ENCODE data around the gene VIPR2.

DNA sequence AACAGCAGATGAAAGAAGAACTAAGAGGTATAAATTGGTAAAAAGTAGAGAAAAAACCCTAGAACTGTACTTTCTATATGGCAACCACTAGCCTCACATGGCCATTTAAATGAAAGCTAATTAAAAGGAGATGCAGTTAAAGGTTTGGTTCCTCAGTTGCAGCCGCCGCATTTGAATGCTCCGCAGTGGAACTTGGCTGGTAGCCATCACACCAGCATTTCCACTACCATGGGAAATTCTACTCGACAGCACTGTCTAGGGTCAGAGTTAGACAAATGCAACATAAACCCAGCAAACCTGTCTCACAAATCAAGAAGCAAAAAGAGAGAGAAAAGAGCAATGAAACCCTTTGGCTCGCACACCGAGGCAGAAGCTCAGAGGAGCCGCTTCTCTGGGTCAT, 29.7 kb downstream of the VIPR2 start:
- TF ChIP-seq EZH2 (IDR thresholded peaks at IDR 0.05; ENCODE audit: low read depth), result no peak
- TF ChIP-seq, protein P1, sequence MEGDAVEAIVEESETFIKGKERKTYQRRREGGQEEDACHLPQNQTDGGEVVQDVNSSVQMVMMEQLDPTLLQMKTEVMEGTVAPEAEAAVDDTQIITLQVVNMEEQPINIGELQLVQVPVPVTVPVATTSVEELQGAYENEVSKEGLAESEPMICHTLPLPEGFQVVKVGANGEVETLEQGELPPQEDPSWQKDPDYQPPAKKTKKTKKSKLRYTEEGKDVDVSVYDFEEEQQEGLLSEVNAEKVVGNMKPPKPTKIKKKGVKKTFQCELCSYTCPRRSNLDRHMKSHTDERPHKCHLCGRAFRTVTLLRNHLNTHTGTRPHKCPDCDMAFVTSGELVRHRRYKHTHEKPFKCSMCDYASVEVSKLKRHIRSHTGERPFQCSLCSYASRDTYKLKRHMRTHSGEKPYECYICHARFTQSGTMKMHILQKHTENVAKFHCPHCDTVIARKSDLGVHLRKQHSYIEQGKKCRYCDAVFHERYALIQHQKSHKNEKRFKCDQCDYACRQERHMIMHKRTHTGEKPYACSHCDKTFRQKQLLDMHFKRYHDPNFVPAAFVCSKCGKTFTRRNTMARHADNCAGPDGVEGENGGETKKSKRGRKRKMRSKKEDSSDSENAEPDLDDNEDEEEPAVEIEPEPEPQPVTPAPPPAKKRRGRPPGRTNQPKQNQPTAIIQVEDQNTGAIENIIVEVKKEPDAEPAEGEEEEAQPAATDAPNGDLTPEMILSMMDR (conservative IDR thresholded peaks at IDR 0.05), result no peak
